ENCODE data around the gene LSM3. TPM values are rescaled to one million over a fixed set of nuclear protein-coding genes. Genes with fewer than 3 reads are reported as not detected.
A peak's percentile ranks its signal among the peaks of the same experiment; 100 is the strongest.

The LSM3 gene
- total and polyA plus RNA-seq, 4 donors: 7.1 to 19.5 (median 10.2) TPM

GRCh38 chr3:14133876-14134275, 44.7 kb upstream of the LSM3 start:
- DNase-seq: no peak
- H3K27me3 ChIP-seq (ENCODE audit: control insufficient read depth in 1 of 2, insufficient read depth in 2 of 2, low read length in 1 of 2): no peaks in the 10 kb centered on the region
- no peak overlapping the region for H3K27ac ChIP-seq (ENCODE audit: low read depth in 1 of 2, low read length in 2 of 2)
- 96% methylated on average over 5 of the region's 5 CpGs for WGBS, 2 donors
- H3K4me3 ChIP-seq (ENCODE audit: low read length in 2 of 2): no peak overlapping the region
- no peak for ATAC-seq (ENCODE audit: low FRiP score)
- H3K4me1 ChIP-seq (ENCODE audit: control insufficient read depth in 1 of 2, insufficient read depth in 2 of 2, low read length in 2 of 2): peaks cover 0 to 3% of the 10 kb centered on the region in 2 donors
- no peaks in the 10 kb centered on the region for H3K9me3 ChIP-seq (ENCODE audit: control insufficient read depth, low read length)
- H3K36me3 ChIP-seq (ENCODE audit: control insufficient read depth in 1 of 2, insufficient read depth in 2 of 2, low read length in 1 of 2): peaks cover 9 to 18% of the 10 kb centered on the region in 2 donors
- intact Hi-C loops (cut with DNase I): no loop called here

DNA sequence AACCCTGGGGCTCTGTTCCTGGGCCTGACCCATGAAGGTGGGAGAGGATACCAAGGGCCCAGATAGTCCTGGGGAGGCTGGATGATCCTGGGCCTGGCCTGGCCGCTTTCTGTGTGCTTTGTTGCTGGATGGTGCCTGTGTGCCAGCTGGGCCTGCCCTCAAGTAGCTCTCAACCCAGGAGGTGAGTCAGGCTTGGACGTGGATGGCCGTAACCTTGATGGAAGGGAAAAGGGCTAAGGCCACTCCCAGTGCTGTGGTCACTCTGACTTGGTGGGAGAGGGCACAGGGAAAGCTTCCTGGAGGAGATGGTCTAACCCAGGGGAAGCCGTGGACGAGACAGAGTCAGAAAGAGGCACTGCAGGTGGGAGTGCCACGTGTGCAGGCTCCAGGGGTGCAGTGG, 44.3 kb upstream of the LSM3 start:
- H3K27ac ChIP-seq (ENCODE audit: low read depth in 1 of 2, low read length in 2 of 2): no peak overlapping the region
- DNase-seq (no peak), ATAC-seq (ENCODE audit: low FRiP score) (no peak)
- peaks cover 0 to 3% of the 10 kb centered on the region in 2 donors for H3K4me1 ChIP-seq (ENCODE audit: control insufficient read depth in 1 of 2, insufficient read depth in 2 of 2, low read length in 2 of 2)
- H3K27me3 ChIP-seq (ENCODE audit: control insufficient read depth in 1 of 2, insufficient read depth in 2 of 2, low read length in 1 of 2): no peaks in the 10 kb centered on the region
- 89 to 97% methylated on average over 6 of the region's 6 CpGs for WGBS, 2 donors
- H3K36me3 ChIP-seq (ENCODE audit: control insufficient read depth in 1 of 2, insufficient read depth in 2 of 2, low read length in 1 of 2): peaks cover 9 to 18% of the 10 kb centered on the region in 2 donors
- H3K9me3 ChIP-seq (ENCODE audit: control insufficient read depth, low read length): no peaks in the 10 kb centered on the region
- intact Hi-C loops (cut with DNase I): no loop called here
- no peak overlapping the region for H3K4me3 ChIP-seq (ENCODE audit: low read length in 2 of 2)

GRCh38 chr3:14135581-14135980, 43.0 kb upstream of the LSM3 start:
- WGBS, 2 donors: 87 to 88% methylated on average over 11 of the region's 11 CpGs
- H3K27ac ChIP-seq (ENCODE audit: low read depth in 1 of 2, low read length in 2 of 2): no peak overlapping the region
- no peaks in the 10 kb centered on the region for H3K27me3 ChIP-seq (ENCODE audit: control insufficient read depth in 1 of 2, insufficient read depth in 2 of 2, low read length in 1 of 2)
- peaks cover 6 to 16% of the 10 kb centered on the region in 2 donors for H3K36me3 ChIP-seq (ENCODE audit: control insufficient read depth in 1 of 2, insufficient read depth in 2 of 2, low read length in 1 of 2)
- intact Hi-C loops (cut with DNase I): no loop called here
- DNase-seq (no peak), ATAC-seq (ENCODE audit: low FRiP score) (no peak)
- H3K4me1 ChIP-seq (ENCODE audit: control insufficient read depth in 1 of 2, insufficient read depth in 2 of 2, low read length in 2 of 2): peaks cover 0 to 3% of the 10 kb centered on the region in 2 donors
- no peaks in the 10 kb centered on the region for H3K9me3 ChIP-seq (ENCODE audit: control insufficient read depth, low read length)
- H3K4me3 ChIP-seq (ENCODE audit: low read length in 2 of 2): no peak overlapping the region

GRCh38 chr3:14137004-14137403, 41.6 kb upstream of the LSM3 start:
- H3K36me3 ChIP-seq (ENCODE audit: control insufficient read depth in 1 of 2, insufficient read depth in 2 of 2, low read length in 1 of 2): peaks cover 6 to 8% of the 10 kb centered on the region in 2 donors
- intact Hi-C loops (cut with DNase I): no loop called here
- no peaks in the 10 kb centered on the region for H3K9me3 ChIP-seq (ENCODE audit: control insufficient read depth, low read length)
- 6 to 14% methylated on average over 3 of the region's 3 CpGs for WGBS, 2 donors
- no peaks in the 10 kb centered on the region for H3K27me3 ChIP-seq (ENCODE audit: control insufficient read depth in 1 of 2, insufficient read depth in 2 of 2, low read length in 1 of 2)
- peak; percentile 75 for ATAC-seq (ENCODE audit: low FRiP score)
- peak; percentile 84 to 86 for DNase-seq
- peak overlapping the region in 1 of 2 donors; percentile 80 for H3K27ac ChIP-seq (ENCODE audit: low read depth in 1 of 2, low read length in 2 of 2)
- peaks cover 0 to 3% of the 10 kb centered on the region in 2 donors for H3K4me1 ChIP-seq (ENCODE audit: control insufficient read depth in 1 of 2, insufficient read depth in 2 of 2, low read length in 2 of 2)
- no peak overlapping the region for H3K4me3 ChIP-seq (ENCODE audit: low read length in 2 of 2)

DNA sequence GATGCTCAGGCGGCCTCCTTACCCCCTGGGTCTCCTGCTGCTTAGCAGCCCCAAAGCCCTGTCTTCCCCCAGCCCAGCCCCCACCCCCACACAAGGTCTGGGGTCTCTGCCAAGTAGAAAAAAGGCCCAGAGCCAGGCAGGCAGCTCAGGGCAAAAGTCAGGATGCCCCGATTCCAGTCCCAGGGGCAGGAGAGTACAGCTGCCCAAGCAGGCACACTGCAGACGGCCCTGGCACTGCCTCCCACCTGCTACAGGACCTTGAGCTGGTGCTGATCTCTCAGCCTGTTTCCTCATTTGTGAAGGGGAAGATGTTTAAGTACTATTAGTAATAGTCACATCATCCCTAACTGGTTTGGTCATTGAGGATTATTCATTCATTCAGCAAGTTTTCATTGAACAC, 41.2 kb upstream of the LSM3 start:
- no peak for ATAC-seq (ENCODE audit: low FRiP score)
- Histone ChIP-seq H3K4me3 (ENCODE audit: low read length in 2 of 2) (no peak overlapping the region), H3K27ac (ENCODE audit: low read depth in 1 of 2, low read length in 2 of 2) (peak overlapping the region in 1 of 2 donors; percentile 80), H3K4me1 (ENCODE audit: control insufficient read depth in 1 of 2, insufficient read depth in 2 of 2, low read length in 2 of 2) (peaks cover 0 to 3% of the 10 kb centered on the region in 2 donors), H3K9me3 (ENCODE audit: control insufficient read depth, low read length) (no peaks in the 10 kb centered on the region), H3K27me3 (ENCODE audit: control insufficient read depth in 1 of 2, insufficient read depth in 2 of 2, low read length in 1 of 2) (no peaks in the 10 kb centered on the region), H3K36me3 (ENCODE audit: control insufficient read depth in 1 of 2, insufficient read depth in 2 of 2, low read length in 1 of 2) (peaks cover 4 to 6% of the 10 kb centered on the region in 2 donors)
- WGBS, 2 donors: 0 to 8% methylated on average over 2 to 3 of the region's 3 CpGs
- intact Hi-C loops (cut with DNase I): no loop called here
- no peak for DNase-seq

DNA sequence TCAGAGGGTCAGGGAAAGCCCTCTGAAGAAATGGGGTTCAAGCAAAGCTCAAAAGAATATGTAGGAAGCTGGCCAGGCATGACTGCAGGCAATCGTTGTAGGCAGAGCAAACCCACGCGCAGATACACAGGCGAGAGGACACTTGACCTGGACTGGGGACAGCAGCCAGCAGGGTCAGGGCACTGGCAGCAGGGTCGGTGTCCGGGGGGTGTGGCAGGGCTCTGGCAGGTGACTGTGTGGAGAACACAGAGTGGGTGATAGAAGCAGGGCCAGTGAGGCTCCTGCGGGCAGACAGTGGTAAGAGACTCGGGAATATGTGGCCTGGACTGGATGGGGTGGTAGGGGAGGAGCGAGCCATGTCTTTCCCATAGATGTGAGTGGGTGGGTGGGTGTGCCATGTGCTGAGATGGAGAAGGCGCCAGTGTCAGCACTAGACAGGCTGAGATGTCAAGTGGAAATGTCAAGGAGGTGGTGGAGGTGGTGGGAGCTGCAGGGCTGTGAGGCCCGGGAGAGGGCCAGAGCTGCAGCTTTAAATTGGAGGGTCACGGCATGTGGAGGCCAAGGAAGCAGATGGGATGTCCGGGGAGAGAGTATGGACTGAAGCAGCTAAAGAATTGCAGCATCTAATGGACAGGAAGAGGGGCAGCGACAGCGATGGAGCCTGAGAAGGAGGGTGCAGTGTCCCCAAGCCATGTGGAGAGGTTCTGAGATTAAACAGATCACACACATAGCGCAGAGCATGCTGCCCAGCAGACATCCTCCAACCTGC, 40.3 kb upstream of the LSM3 start:
- H3K27ac ChIP-seq (ENCODE audit: low read depth in 1 of 2, low read length in 2 of 2): peak overlapping the region in 1 of 2 donors; percentile 28
- intact Hi-C loops (cut with DNase I): no loop called here
- no peak for ATAC-seq (ENCODE audit: low FRiP score)
- no peaks in the 10 kb centered on the region for H3K27me3 ChIP-seq (ENCODE audit: control insufficient read depth in 1 of 2, insufficient read depth in 2 of 2, low read length in 1 of 2)
- no peak for DNase-seq
- peaks cover 3% of the 10 kb centered on the region in 2 donors for H3K4me1 ChIP-seq (ENCODE audit: control insufficient read depth in 1 of 2, insufficient read depth in 2 of 2, low read length in 2 of 2)
- H3K36me3 ChIP-seq (ENCODE audit: control insufficient read depth in 1 of 2, insufficient read depth in 2 of 2, low read length in 1 of 2): peaks cover 4% of the 10 kb centered on the region in 2 donors
- no peak overlapping the region for H3K4me3 ChIP-seq (ENCODE audit: low read length in 2 of 2)
- H3K9me3 ChIP-seq (ENCODE audit: control insufficient read depth, low read length): no peaks in the 10 kb centered on the region
- WGBS, 2 donors: 91% methylated on average over 16 of the region's 16 CpGs

DNA sequence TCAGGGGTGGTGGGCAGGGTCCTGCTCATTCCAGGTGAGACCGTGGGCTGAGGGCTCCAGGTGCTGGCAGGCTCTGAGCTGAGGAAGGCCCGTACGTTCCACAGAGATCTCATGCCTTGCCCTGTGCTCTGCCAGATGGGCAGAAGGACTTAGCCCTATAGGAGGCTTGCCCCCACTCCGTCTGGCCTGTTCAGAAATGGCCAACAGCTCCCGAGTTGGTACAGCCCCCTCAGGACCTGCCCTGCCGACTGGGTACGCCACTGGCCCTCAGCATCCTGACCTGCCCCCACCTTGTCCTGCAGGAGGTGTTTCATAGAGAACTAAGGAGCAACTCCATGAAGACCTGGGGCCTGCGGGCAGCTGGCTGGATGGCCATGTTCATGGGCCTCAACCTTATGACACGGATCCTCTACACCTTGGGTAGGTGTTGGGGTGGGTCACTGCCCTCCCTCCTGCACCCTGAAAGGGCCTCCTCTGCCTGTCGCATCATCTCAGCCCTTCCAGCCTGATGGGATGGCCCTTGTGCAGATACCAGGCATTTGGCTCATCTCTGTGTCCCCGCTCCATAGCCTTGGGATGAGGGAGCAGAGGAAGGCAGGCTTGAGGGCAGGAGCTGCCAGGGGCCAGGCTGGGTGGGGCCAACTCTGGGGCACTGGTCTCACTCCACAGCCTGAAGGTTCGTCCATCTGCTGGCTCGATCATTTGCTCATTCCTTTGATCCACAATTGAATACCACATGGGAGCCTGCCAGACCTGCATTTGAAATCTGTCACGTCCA, 39.5 kb upstream of the LSM3 start:
- Histone ChIP-seq H3K4me3 (ENCODE audit: low read length in 2 of 2) (no peak overlapping the region), H3K27ac (ENCODE audit: low read depth in 1 of 2, low read length in 2 of 2) (peak overlapping the region in 1 of 2 donors; percentile 2), H3K27me3 (ENCODE audit: control insufficient read depth in 1 of 2, insufficient read depth in 2 of 2, low read length in 1 of 2) (no peaks in the 10 kb centered on the region), H3K4me1 (ENCODE audit: control insufficient read depth in 1 of 2, insufficient read depth in 2 of 2, low read length in 2 of 2) (peaks cover 3% of the 10 kb centered on the region in 2 donors), H3K36me3 (ENCODE audit: control insufficient read depth in 1 of 2, insufficient read depth in 2 of 2, low read length in 1 of 2) (peaks cover 0 to 4% of the 10 kb centered on the region in 2 donors), H3K9me3 (ENCODE audit: control insufficient read depth, low read length) (no peaks in the 10 kb centered on the region)
- ATAC-seq (ENCODE audit: low FRiP score): no peak
- DNase-seq: no peak
- intact Hi-C loops (cut with DNase I): no loop called here
- WGBS, 2 donors: 80 to 89% methylated on average over 14 of the region's 14 CpGs

DNA sequence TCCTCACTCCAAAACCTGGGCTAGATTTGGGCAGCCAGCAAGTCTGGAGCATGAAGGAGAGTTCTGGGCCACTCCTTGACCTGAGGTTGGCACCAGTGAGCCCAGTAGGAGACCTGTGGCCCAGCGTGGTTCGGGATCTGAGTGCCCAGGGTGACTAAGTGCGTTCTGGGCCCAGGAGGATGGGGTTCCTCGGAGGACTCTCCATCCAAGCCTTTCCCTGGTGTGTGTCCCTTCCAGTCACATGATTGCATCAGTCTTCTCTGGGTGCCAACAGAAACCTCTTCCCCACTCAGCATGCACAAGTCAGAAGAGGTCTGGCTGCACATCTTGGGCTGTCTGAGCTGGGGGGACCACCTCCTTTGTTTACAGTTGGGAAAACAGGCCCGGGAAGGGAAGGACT, 38.8 kb upstream of the LSM3 start:
- Histone ChIP-seq H3K9me3 (ENCODE audit: control insufficient read depth, low read length) (no peaks in the 10 kb centered on the region), H3K27me3 (ENCODE audit: control insufficient read depth in 1 of 2, insufficient read depth in 2 of 2, low read length in 1 of 2) (no peaks in the 10 kb centered on the region), H3K4me3 (ENCODE audit: low read length in 2 of 2) (no peak overlapping the region), H3K27ac (ENCODE audit: low read depth in 1 of 2, low read length in 2 of 2) (peak overlapping the region in 1 of 2 donors; percentile 2), H3K36me3 (ENCODE audit: control insufficient read depth in 1 of 2, insufficient read depth in 2 of 2, low read length in 1 of 2) (peaks cover 0 to 4% of the 10 kb centered on the region in 2 donors), H3K4me1 (ENCODE audit: control insufficient read depth in 1 of 2, insufficient read depth in 2 of 2, low read length in 2 of 2) (peaks cover 3% of the 10 kb centered on the region in 2 donors)
- no peak for ATAC-seq (ENCODE audit: low FRiP score)
- DNase-seq: peak in 1 of 2 donors; percentile 51
- 74 to 78% methylated on average over 5 of the region's 5 CpGs for WGBS, 2 donors
- intact Hi-C loops (cut with DNase I): loop anchor here (5.0 to 10.0 kb wide), 2 partner anchors 38 to 265 kb away; partner anchors contain the start of genes LSM3 (in 1 of the 2), SLC6A6 (in 1 of the 2) and XPC (in 1 of the 2)

All from aorta (tissue), 5 donors.